GM12891 (cell line): ENCODE results near the gene TOMM34.

Experiments used
- PAX5 ChIP-seq: IDR thresholded peaks from 2 replicates; pipeline ENCODE4 v1.6.1; 2011; ENCODE audit warnings: low read length, moderate library complexity, mild to moderate bottlenecking; ENCODE audit not compliant: insufficient read depth, severe bottlenecking
- POLR2A ChIP-seq: IDR thresholded peaks from 2 replicates; pipeline ENCODE4 v1.6.1; 2011; ENCODE audit warnings: low read depth, low read length, control low read depth
- POLR2AphosphoS5 ChIP-seq: IDR thresholded peaks from 2 replicates; pipeline ENCODE4 v1.6.1; 2011; ENCODE audit warnings: low read depth, low read length, control low read depth
- SPI1 ChIP-seq: IDR thresholded peaks from 2 replicates; pipeline ENCODE4 v1.6.1; 2011; ENCODE audit warnings: low read depth, low read length, control low read depth
- TAF1 ChIP-seq: IDR thresholded peaks from 2 replicates; pipeline ENCODE4 v1.6.1; 2011; ENCODE audit warnings: low read depth, low read length, control low read depth

- TF ChIP-seq POLR2AphosphoS5 = no peak
- no peak for TF ChIP-seq POLR2A
- TF ChIP-seq TAF1 = no peak
- no peak for TF ChIP-seq PAX5
- TF ChIP-seq SPI1 = no peak
Measured at GRCh38 chr20:44948513-44948912, 11.7 kb downstream of the TOMM34 start.
